GM19395 (cell line): ENCODE data around the gene UNC5C.

Experiments
- ATAC-seq: cut with Tn5 transposase; IDR thresholded peaks from one replicate; pipeline ENCODE4 v1.9.1; 2021; ENCODE audit warnings: mild to moderate bottlenecking, moderate library complexity; ENCODE audit not compliant: unreplicated experiment

UNC5C gene

GRCh38 chr4:95288552-95288951 lies 260.2 kb downstream of the UNC5C start:
- ATAC-seq, result no peak

GRCh38 chr4:95285797-95286196 lies 263.0 kb downstream of the UNC5C start:
- ATAC-seq, result no peak

- no peak for ATAC-seq
These were observed 264.1 kb downstream of the UNC5C start for GRCh38 chr4:95284655-95285054.

- ATAC-seq, result no peak
These were observed 265.5 kb downstream of the UNC5C start for GRCh38 chr4:95283320-95283719.

GRCh38 chr4:95272797-95273196 lies 276.0 kb downstream of the UNC5C start:
- no peak for ATAC-seq

- ATAC-seq, result no peak
These were observed 276.7 kb downstream of the UNC5C start for GRCh38 chr4:95272036-95272435.

GRCh38 chr4:95268819-95269565 lies 279.8 kb downstream of the UNC5C start:
- ATAC-seq, result no peak

GRCh38 chr4:95267081-95267480 lies 281.7 kb downstream of the UNC5C start:
- ATAC-seq, result no peak

- no peak for ATAC-seq
These were observed 282.7 kb downstream of the UNC5C start for GRCh38 chr4:95265814-95266740.

GRCh38 chr4:95264843-95265242 lies 283.9 kb downstream of the UNC5C start:
- no peak for ATAC-seq

GRCh38 chr4:95263960-95264359 lies 284.8 kb downstream of the UNC5C start:
- no peak for ATAC-seq

GRCh38 chr4:95263391-95263790 lies 285.4 kb downstream of the UNC5C start:
- ATAC-seq, result no peak

GRCh38 chr4:95256108-95256835 lies 292.5 kb downstream of the UNC5C start:
- no peak for ATAC-seq

GRCh38 chr4:95255396-95256107 lies 293.2 kb downstream of the UNC5C start:
- no peak for ATAC-seq

- no peak for ATAC-seq
These were observed 297.2 kb downstream of the UNC5C start for GRCh38 chr4:95251568-95251967.

GRCh38 chr4:95250544-95251137 lies 298.1 kb downstream of the UNC5C start:
- no peak for ATAC-seq

- no peak for ATAC-seq
These were observed 299.2 kb downstream of the UNC5C start for GRCh38 chr4:95249426-95250021.

GRCh38 chr4:95248720-95249425 lies 299.9 kb downstream of the UNC5C start:
- ATAC-seq, result no peak

- ATAC-seq, result no peak
These were observed 304.9 kb downstream of the UNC5C start for GRCh38 chr4:95243892-95244291.
